Keratinocyte (primary cell): ENCODE results near the gene PIP5K1A. TPM values are rescaled to one million over a fixed set of nuclear protein-coding genes. Genes with fewer than 3 reads are reported as not detected.

Source experiments
- DNase-seq: peaks from one replicate; pipeline ENCODE4 v3.0.0-alpha.2; 2011; ENCODE audit warnings: low read depth, missing footprints, low spot score
- FAIRE-seq: peaks from 2 replicates; lab custom pipeline; 2011; peaks lifted over from hg19 to GRCh38; lab: Jason Lieb, UNC
- H2AFZ ChIP-seq: 2 replicates; pipeline ENCODE4 v1.6.0; 2012; ENCODE audit warnings: low read length, control low read depth, inconsistent platforms; ENCODE audit not compliant: control insufficient read depth
- H3K27ac ChIP-seq: 2 replicates; pipeline ENCODE4 v1.5.1; 2011; ENCODE audit warnings: low read length; ENCODE audit not compliant: control insufficient read depth, insufficient read depth
- H3K27me3 ChIP-seq: 3 replicates; pipeline ENCODE4 v1.6.0; 2011; ENCODE audit warnings: low read length; ENCODE audit not compliant: control insufficient read depth, insufficient read depth; ENCODE audit errors: extremely low read depth
- H3K36me3 ChIP-seq, 2 experiments: 2 replicates in 1 of 2; 3 replicates in 1 of 2; pipeline ENCODE4 v1.5.1; 2011; ENCODE audit warnings: low read length in 2 of 2, mild to moderate bottlenecking in 1 of 2; ENCODE audit not compliant: control insufficient read depth in 2 of 2, insufficient read depth in 2 of 2; ENCODE audit errors: extremely low read depth in 1 of 2
- H3K4me1 ChIP-seq: 3 replicates; pipeline ENCODE4 v1.5.1; 2011; ENCODE audit warnings: low read length; ENCODE audit not compliant: control insufficient read depth, insufficient read depth; ENCODE audit errors: extremely low read depth
- H3K4me2 ChIP-seq: 3 replicates; pipeline ENCODE4 v1.6.0; 2011; ENCODE audit warnings: low read depth, low read length; ENCODE audit not compliant: control insufficient read depth, insufficient read depth; ENCODE audit errors: extremely low read depth
- H3K4me3 ChIP-seq, 3 experiments: fragments of 200-600 bp in 1 of 3; sonication (generic) in 1 of 3; 2 replicates in 2 of 3; 3 replicates in 1 of 3; pipeline ENCODE4 v1.5.1; 2011 to 2016; ENCODE audit warnings: low read length in 3 of 3, mild to moderate bottlenecking in 3 of 3, control low read depth in 2 of 3, inconsistent platforms in 1 of 3, low read depth in 1 of 3, mixed read lengths in 1 of 3, mixed run types in 1 of 3, moderate library complexity in 1 of 3; ENCODE audit not compliant: control insufficient read depth in 2 of 3, insufficient read depth in 2 of 3; ENCODE audit errors: extremely low read depth in 1 of 3
- H3K79me2 ChIP-seq: 2 replicates; pipeline ENCODE4 v1.6.0; 2012; ENCODE audit warnings: low read length; ENCODE audit not compliant: control insufficient read depth, insufficient read depth
- H3K9ac ChIP-seq: 3 replicates; pipeline ENCODE4 v1.6.0; 2011; ENCODE audit warnings: low read length; ENCODE audit not compliant: control insufficient read depth, insufficient read depth; ENCODE audit errors: extremely low read depth
- H3K9me1 ChIP-seq: 3 replicates; pipeline ENCODE4 v1.6.0; 2011; ENCODE audit warnings: low read length; ENCODE audit not compliant: control insufficient read depth, insufficient read depth; ENCODE audit errors: extremely low read depth
- H3K9me3 ChIP-seq: 2 replicates; pipeline ENCODE4 v1.5.1; 2012; ENCODE audit warnings: low read depth, low read length; ENCODE audit not compliant: control insufficient read depth
- H4K20me1 ChIP-seq: 3 replicates; pipeline ENCODE4 v1.6.0; 2011; ENCODE audit warnings: low read length; ENCODE audit not compliant: control insufficient read depth, insufficient read depth; ENCODE audit errors: extremely low read depth
- EZH2 ChIP-seq: IDR thresholded peaks from one replicate; pipeline ENCODE4 v1.6.1; 2012; ENCODE audit warnings: inconsistent platforms, mild to moderate bottlenecking, low read length, moderate library complexity
- dilution Hi-C: fragments of 300-500 bp; cut with MboI; formaldehyde crosslinking; loops from one replicate; pipeline ENCODE4 v1.7.0; 2020; ENCODE audit warnings: low sequenced_read_pairs; ENCODE audit not compliant: extremely low pct_ligation_motif_present
- polyA plus RNA-seq, 5 experiments: library from polyadenylated mRNA; depleted of rRNA in 3 of 5; stranded (reverse) in 3 of 5; stranded (forward) in 1 of 5; unstranded in 1 of 5; fragments of >200 nt; gene quantifications; 1 replicate in 1 of 5; 2 replicates in 3 of 5; 3 replicates in 1 of 5; pipeline versions ENCODE4 v1.2.1 to v1.2.3, GENCODE V29; 2011 to 2012; ENCODE audit warnings: missing spikeins in 2 of 5, low read depth in 1 of 5, low replicate concordance in 1 of 5
- TF ChIP-seq, protein P1 (sequence below), 3 experiments: IDR thresholded peaks in 1 of 3; conservative IDR thresholded peaks in 1 of 3; optimal IDR thresholded peaks in 1 of 3; 2 replicates in 2 of 3; 3 replicates in 1 of 3; pipeline versions ENCODE3 to v1.5.1; 2011; ENCODE audit warnings: low read length in 3 of 3, mild to moderate bottlenecking in 3 of 3, moderate library complexity in 2 of 3, control low read depth in 1 of 3, inconsistent platforms in 1 of 3; ENCODE audit not compliant: insufficient read depth in 2 of 3; ENCODE audit errors: extremely low read depth in 1 of 3

The PIP5K1A gene
- polyA plus RNA-seq, 1 donor (not counting 4 experiments of a cell fraction or from before 2014, with no cell fraction given), result 124 TPM

DNA sequence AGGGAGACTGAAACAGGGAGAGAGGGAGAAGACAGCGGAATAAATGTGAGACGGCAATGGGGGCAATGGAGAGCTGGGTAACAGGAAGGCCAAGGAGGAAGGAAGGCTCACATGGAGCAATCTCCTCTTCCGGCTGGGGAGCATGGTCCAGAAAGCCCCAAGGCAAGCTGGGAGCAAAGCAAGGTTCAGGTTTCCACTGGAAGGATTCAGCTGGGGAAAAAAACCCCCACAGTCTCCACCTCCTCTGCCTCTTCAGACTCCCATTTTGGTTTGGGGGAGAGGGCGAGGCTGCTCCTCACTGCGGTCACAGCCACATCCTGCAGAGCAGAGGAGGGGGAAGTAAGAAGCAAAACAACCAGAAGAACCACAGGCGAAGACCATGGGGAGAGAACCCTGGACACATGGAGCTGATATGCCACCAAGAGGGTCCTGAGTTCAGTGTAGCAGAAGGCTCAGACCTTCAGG is 41.3 kb upstream of the PIP5K1A start:
- Histone ChIP-seq H3K9me1 (no peaks in the 10 kb centered on the region), H3K79me2 (no peaks in the 10 kb centered on the region), H3K4me3 (no peak overlapping the region), H3K9me3 (no peaks in the 10 kb centered on the region), H4K20me1 (no peaks in the 10 kb centered on the region), H3K27me3 (no peaks in the 10 kb centered on the region), H2AFZ (no peak overlapping the region), H3K4me2 (no peak overlapping the region), H3K9ac (no peak overlapping the region), H3K27ac (no peak overlapping the region), H3K4me1 (peaks cover 3% of the 10 kb centered on the region), H3K36me3 (peaks cover 10 to 21% of the 10 kb centered on the region in 2 experiments)
- no peak for DNase-seq
- TF ChIP-seq, protein P1, sequence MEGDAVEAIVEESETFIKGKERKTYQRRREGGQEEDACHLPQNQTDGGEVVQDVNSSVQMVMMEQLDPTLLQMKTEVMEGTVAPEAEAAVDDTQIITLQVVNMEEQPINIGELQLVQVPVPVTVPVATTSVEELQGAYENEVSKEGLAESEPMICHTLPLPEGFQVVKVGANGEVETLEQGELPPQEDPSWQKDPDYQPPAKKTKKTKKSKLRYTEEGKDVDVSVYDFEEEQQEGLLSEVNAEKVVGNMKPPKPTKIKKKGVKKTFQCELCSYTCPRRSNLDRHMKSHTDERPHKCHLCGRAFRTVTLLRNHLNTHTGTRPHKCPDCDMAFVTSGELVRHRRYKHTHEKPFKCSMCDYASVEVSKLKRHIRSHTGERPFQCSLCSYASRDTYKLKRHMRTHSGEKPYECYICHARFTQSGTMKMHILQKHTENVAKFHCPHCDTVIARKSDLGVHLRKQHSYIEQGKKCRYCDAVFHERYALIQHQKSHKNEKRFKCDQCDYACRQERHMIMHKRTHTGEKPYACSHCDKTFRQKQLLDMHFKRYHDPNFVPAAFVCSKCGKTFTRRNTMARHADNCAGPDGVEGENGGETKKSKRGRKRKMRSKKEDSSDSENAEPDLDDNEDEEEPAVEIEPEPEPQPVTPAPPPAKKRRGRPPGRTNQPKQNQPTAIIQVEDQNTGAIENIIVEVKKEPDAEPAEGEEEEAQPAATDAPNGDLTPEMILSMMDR (optimal IDR thresholded peaks at IDR 0.05 in 1 of 3, IDR thresholded peaks at IDR 0.05 in 1 of 3, conservative IDR thresholded peaks at IDR 0.05 in 1 of 3; ENCODE audit: extremely low read depth in 1 of 3, insufficient read depth in 2 of 3, low read length in 3 of 3), result no peak
- no peak for TF ChIP-seq EZH2
- FAIRE-seq, result no peak
- dilution Hi-C loops, result no loop called here

DNA sequence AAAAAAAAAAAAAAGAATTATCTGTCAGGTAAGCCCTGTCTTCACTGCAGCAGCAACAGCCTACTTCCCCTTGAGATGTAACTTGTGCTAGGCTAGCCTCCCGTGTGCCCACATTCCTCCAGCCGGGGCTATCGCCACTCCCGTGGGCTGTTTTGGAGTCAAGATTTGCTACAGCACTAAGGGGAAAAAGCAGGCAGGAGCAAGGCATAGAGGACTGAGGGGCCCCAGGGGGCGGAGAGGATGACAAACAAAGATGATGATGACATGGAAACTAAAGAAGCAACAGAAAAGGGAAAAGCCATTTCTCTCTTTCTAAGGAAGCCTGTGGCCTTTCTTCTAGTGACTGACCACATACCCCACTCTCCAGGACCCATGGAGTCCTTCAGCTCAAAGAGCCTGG is 40.0 kb upstream of the PIP5K1A start:
- no peak for DNase-seq
- dilution Hi-C loops, result no loop called here
- H3K27ac ChIP-seq, result no peak overlapping the region
- H3K9me3 ChIP-seq, result no peaks in the 10 kb centered on the region
- no peaks in the 10 kb centered on the region for H3K9me1 ChIP-seq
- no peak overlapping the region for H3K4me3 ChIP-seq
- H3K79me2 ChIP-seq, result no peaks in the 10 kb centered on the region
- no peaks in the 10 kb centered on the region for H4K20me1 ChIP-seq
- H3K9ac ChIP-seq, result no peak overlapping the region
- H3K27me3 ChIP-seq, result no peaks in the 10 kb centered on the region
- no peak overlapping the region for H3K4me2 ChIP-seq
- no peak for FAIRE-seq
- H3K4me1 ChIP-seq, result peaks cover 3% of the 10 kb centered on the region
- peaks cover 10 to 21% of the 10 kb centered on the region in 2 experiments for H3K36me3 ChIP-seq
- H2AFZ ChIP-seq, result no peak overlapping the region
- no peak for TF ChIP-seq EZH2
- TF ChIP-seq, protein P1 (optimal IDR thresholded peaks at IDR 0.05 in 1 of 3, IDR thresholded peaks at IDR 0.05 in 1 of 3, conservative IDR thresholded peaks at IDR 0.05 in 1 of 3; ENCODE audit: extremely low read depth in 1 of 3, insufficient read depth in 2 of 3, low read length in 3 of 3), result no peak
